BLaER1 treated with 17β-estradiol and CSF1 and Interleukin-3, amounts not matched to agents 10 nM and 100 nM (cell line): ENCODE measurements around the gene UBQLN4.

Experiments
- H3K27ac ChIP-seq, 11 experiments: shearing (Covaris generic); formaldehyde crosslinking; 2 replicates each; pipeline ENCODE4 v1.8.1; 2022
- H3K27me3 ChIP-seq, 11 experiments: shearing (Covaris generic); formaldehyde crosslinking; 2 replicates each; pipeline ENCODE4 v1.8.1; 2022
- H3K36me3 ChIP-seq, 11 experiments: shearing (Covaris generic); formaldehyde crosslinking; 2 replicates each; pipeline ENCODE4 v1.8.1; 2022
- H3K4me1 ChIP-seq, 10 experiments: shearing (Covaris generic); formaldehyde crosslinking; 2 replicates each; pipeline ENCODE4 v1.8.1; 2022
- H3K4me2 ChIP-seq, 11 experiments: shearing (Covaris generic); formaldehyde crosslinking; 2 replicates each; pipeline ENCODE4 v1.8.1; 2022
- H3K4me3 ChIP-seq, 10 experiments: shearing (Covaris generic); formaldehyde crosslinking; 2 replicates each; pipeline ENCODE4 v1.8.1; 2022
- H3K9ac ChIP-seq, 11 experiments: shearing (Covaris generic); formaldehyde crosslinking; 2 replicates each; pipeline ENCODE4 v1.8.1; 2022
- H3K9me3 ChIP-seq, 11 experiments: shearing (Covaris generic); formaldehyde crosslinking; replicated peaks in 1 of 11; 2 replicates each; pipeline ENCODE4 v1.8.1; 2022
- H4K20me1 ChIP-seq, 11 experiments: shearing (Covaris generic); formaldehyde crosslinking; 2 replicates each; pipeline ENCODE4 v1.8.1; 2022
- Cebpa-rat ChIP-seq, 11 experiments: shearing (Covaris generic); IDR thresholded peaks; 2 replicates each; pipeline ENCODE4 v1.8.1; 2022

UBQLN4 gene

GRCh38 chr1:156083800-156084790, 30.5 kb upstream of the UBQLN4 start:
- Histone ChIP-seq H3K4me2 (peak overlapping the region; percentile 90 to 99 (median 95)), H3K36me3 (no peaks in the 10 kb centered on the region), H4K20me1 (peaks cover 0 to 22% (median 17%) of the 10 kb centered on the region in 11 experiments; a peak in 14 of 22 replicates), H3K9ac (peak overlapping the region; percentile 0 to 91 (median 21); a peak in 10 of 22 replicates), H3K27ac (peak overlapping the region in 5 of 11 experiments; percentile 10 to 42 (median 31); a peak in 6 of 22 replicates), H3K4me3 (peak overlapping the region in 5 of 10 experiments; percentile 69 to 82 (median 76); a peak in 9 of 20 replicates), H3K9me3 (no peaks in the 10 kb centered on the region), H3K4me1 (peaks cover 57 to 77% (median 65%) of the 10 kb centered on the region in 10 experiments), H3K27me3 (no peaks in the 10 kb centered on the region)
- no peak for TF ChIP-seq Cebpa-rat (IDR thresholded peaks at IDR 0.05)

GRCh38 chr1:156082309-156083091, 28.9 kb upstream of the UBQLN4 start, which contains the start of gene MEX3A:
TSS of gene MEX3A (minus strand) at chr1:156082465. CDS start at chr1:156081998, 467 bp downstream.
- Histone ChIP-seq H3K9ac (peak within 1 kb of the TSS; percentile 76 to 92 (median 85)), H3K9me3 (no peaks in the 10 kb centered on the region), H3K4me3 (peak within 1 kb of the TSS; percentile 69 to 86 (median 76)), H3K4me1 (peaks cover 52 to 82% (median 72%) of the 10 kb centered on the region in 10 experiments), H4K20me1 (peaks cover 0 to 38% (median 32%) of the 10 kb centered on the region in 11 experiments; a peak in 16 of 22 replicates), H3K4me2 (peak within 1 kb of the TSS; percentile 95 to 99 (median 97)), H3K27me3 (no peaks in the 10 kb centered on the region), H3K36me3 (peaks cover 0 to 7% (median 2%) of the 10 kb centered on the region in 11 experiments; a peak in 18 of 22 replicates), H3K27ac (peak within 1 kb of the TSS; percentile 50 to 86 (median 79))
- TF ChIP-seq Cebpa-rat (IDR thresholded peaks at IDR 0.05): no peak

GRCh38 chr1:156081917-156082308, 28.3 kb upstream of the UBQLN4 start:
- Histone ChIP-seq H3K9ac (peak overlapping the region; percentile 76 to 92 (median 85)), H4K20me1 (peaks cover 0 to 44% (median 38%) of the 10 kb centered on the region in 11 experiments; a peak in 16 of 22 replicates), H3K36me3 (peaks cover 0 to 13% (median 8%) of the 10 kb centered on the region in 11 experiments; a peak in 19 of 22 replicates), H3K4me3 (peak overlapping the region; percentile 69 to 86 (median 76)), H3K4me1 (peaks cover 50 to 82% (median 72%) of the 10 kb centered on the region in 10 experiments), H3K27ac (peak overlapping the region in 10 of 11 experiments; percentile 64 to 86 (median 80); a peak in 18 of 22 replicates), H3K27me3 (no peaks in the 10 kb centered on the region), H3K4me2 (peak overlapping the region; percentile 95 to 99 (median 97)), H3K9me3 (no peaks in the 10 kb centered on the region)
- no peak for TF ChIP-seq Cebpa-rat (IDR thresholded peaks at IDR 0.05)

- Histone ChIP-seq H4K20me1 (peaks cover 0 to 50% (median 44%) of the 10 kb centered on the region in 11 experiments; a peak in 16 of 22 replicates), H3K36me3 (peaks cover 0 to 19% (median 14%) of the 10 kb centered on the region in 11 experiments; a peak in 19 of 22 replicates), H3K9ac (peak overlapping the region; percentile 74 to 92 (median 84)), H3K4me2 (peak overlapping the region; percentile 95 to 99 (median 97)), H3K4me3 (peak overlapping the region; percentile 69 to 86 (median 76)), H3K9me3 (no peaks in the 10 kb centered on the region), H3K4me1 (peaks cover 49 to 82% (median 74%) of the 10 kb centered on the region in 10 experiments), H3K27ac (peak overlapping the region in 10 of 11 experiments; percentile 31 to 86 (median 80); a peak in 18 of 22 replicates), H3K27me3 (no peaks in the 10 kb centered on the region)
- no peak for TF ChIP-seq Cebpa-rat (IDR thresholded peaks at IDR 0.05)
Observed at GRCh38 chr1:156081180-156081916, 27.8 kb upstream of the UBQLN4 start.

- H3K27ac ChIP-seq: peak overlapping the region in 9 of 11 experiments; percentile 50 to 86 (median 81); a peak in 18 of 22 replicates
- peaks cover 0 to 24% (median 19%) of the 10 kb centered on the region in 11 experiments; a peak in 19 of 22 replicates for H3K36me3 ChIP-seq
- peak overlapping the region; percentile 74 to 92 (median 84) for H3K9ac ChIP-seq
- no peaks in the 10 kb centered on the region for H3K27me3 ChIP-seq
- H3K4me3 ChIP-seq: peak overlapping the region; percentile 69 to 86 (median 76)
- no peak for TF ChIP-seq Cebpa-rat (IDR thresholded peaks at IDR 0.05)
- H3K4me1 ChIP-seq: peaks cover 49 to 82% (median 78%) of the 10 kb centered on the region in 10 experiments
- peaks cover 0 to 55% (median 49%) of the 10 kb centered on the region in 11 experiments; a peak in 16 of 22 replicates for H4K20me1 ChIP-seq
- H3K4me2 ChIP-seq: peak overlapping the region; percentile 95 to 99 (median 97)
- H3K9me3 ChIP-seq: no peaks in the 10 kb centered on the region
Observed at GRCh38 chr1:156080863-156081179, 27.2 kb upstream of the UBQLN4 start.

GRCh38 chr1:156080241-156080862, 26.8 kb upstream of the UBQLN4 start:
- Histone ChIP-seq H3K27ac (peak overlapping the region in 9 of 11 experiments; percentile 50 to 86 (median 81); a peak in 15 of 22 replicates), H3K36me3 (peaks cover 0 to 29% (median 24%) of the 10 kb centered on the region in 11 experiments; a peak in 19 of 22 replicates), H3K9me3 (no peaks in the 10 kb centered on the region), H4K20me1 (peaks cover 0 to 60% (median 54%) of the 10 kb centered on the region in 11 experiments; a peak in 16 of 22 replicates), H3K4me1 (peaks cover 49 to 86% (median 81%) of the 10 kb centered on the region in 10 experiments), H3K4me2 (peak overlapping the region; percentile 95 to 99 (median 97)), H3K9ac (peak overlapping the region; percentile 74 to 92 (median 84); a peak in 20 of 22 replicates), H3K4me3 (peak overlapping the region; percentile 69 to 86 (median 76); a peak in 18 of 20 replicates), H3K27me3 (no peaks in the 10 kb centered on the region)
- TF ChIP-seq Cebpa-rat (IDR thresholded peaks at IDR 0.05): no peak

- H3K27ac ChIP-seq: 0 out of 22 replicates have a peak overlapping the region, but pooled peaks of 1 of the 11 experiments have one; percentile 17
- TF ChIP-seq Cebpa-rat (IDR thresholded peaks at IDR 0.05): no peak
- peaks cover 0 to 35% (median 29%) of the 10 kb centered on the region in 11 experiments; a peak in 19 of 22 replicates for H3K36me3 ChIP-seq
- H4K20me1 ChIP-seq: peaks cover 0 to 66% (median 60%) of the 10 kb centered on the region in 11 experiments; a peak in 16 of 22 replicates
- peak overlapping the region in 7 of 11 experiments; percentile 82 to 92 (median 90); a peak in 11 of 22 replicates for H3K9ac ChIP-seq
- H3K4me1 ChIP-seq: peaks cover 49 to 86% (median 81%) of the 10 kb centered on the region in 10 experiments
- H3K4me3 ChIP-seq: peak overlapping the region in 8 of 10 experiments; percentile 76 to 86 (median 78); a peak in 14 of 20 replicates
- peak overlapping the region in 10 of 11 experiments; percentile 95 to 99 (median 97); a peak in 19 of 22 replicates for H3K4me2 ChIP-seq
- H3K9me3 ChIP-seq: no peaks in the 10 kb centered on the region
- no peaks in the 10 kb centered on the region for H3K27me3 ChIP-seq
Observed at GRCh38 chr1:156079762-156080161, 26.2 kb upstream of the UBQLN4 start.
